Neuron (in vitro differentiated cells): ENCODE results near the gene SNTG2.

Experiments
- H2AFZ ChIP-seq: one replicate; pipeline ENCODE4 v1.6.1; 2013; ENCODE audit warnings: low read depth, mild to moderate bottlenecking, inconsistent platforms, low read length, moderate library complexity
- H3K27me3 ChIP-seq: one replicate; pipeline ENCODE4 v1.6.1; 2013; ENCODE audit warnings: low read length; ENCODE audit not compliant: insufficient read depth
- H3K36me3 ChIP-seq: one replicate; pipeline ENCODE4 v1.6.1; 2013; ENCODE audit warnings: low read length; ENCODE audit not compliant: insufficient read depth
- H3K4me1 ChIP-seq: one replicate; pipeline ENCODE4 v1.6.1; 2013; ENCODE audit warnings: low read length; ENCODE audit not compliant: insufficient read depth
- H3K4me3 ChIP-seq: 2 replicates; pipeline ENCODE4 v1.5.1; 2013; ENCODE audit warnings: mild to moderate bottlenecking, low read length, moderate library complexity
- H3K9me3 ChIP-seq: one replicate; pipeline ENCODE4 v1.6.1; 2013; ENCODE audit warnings: low read length

Gene SNTG2

DNA sequence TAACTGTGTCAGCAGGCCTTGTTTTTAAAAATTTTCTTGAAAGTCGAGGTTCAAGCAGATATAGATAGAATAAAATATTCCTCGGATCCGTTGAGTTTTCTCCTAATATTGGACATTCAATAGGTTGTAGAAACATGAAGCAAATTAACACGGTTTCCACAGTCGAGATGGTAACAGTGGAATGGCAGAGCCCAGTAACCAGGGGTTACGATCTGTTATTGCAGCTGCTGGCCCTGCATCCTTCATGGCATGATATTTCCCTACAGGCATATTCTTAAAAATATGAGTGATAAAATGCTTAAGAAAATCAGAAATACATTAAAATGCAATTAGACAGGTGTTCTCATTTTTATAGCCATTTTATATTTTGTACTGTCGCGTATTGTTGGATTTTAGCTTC, 117.6 kb downstream of the SNTG2 start:
- Histone ChIP-seq H2AFZ (no peak overlapping the region), H3K4me1 (no peaks in the 10 kb centered on the region), H3K27me3 (no peaks in the 10 kb centered on the region), H3K36me3 (no peaks in the 10 kb centered on the region), H3K9me3 (no peaks in the 10 kb centered on the region), H3K4me3 (no peak overlapping the region)

DNA sequence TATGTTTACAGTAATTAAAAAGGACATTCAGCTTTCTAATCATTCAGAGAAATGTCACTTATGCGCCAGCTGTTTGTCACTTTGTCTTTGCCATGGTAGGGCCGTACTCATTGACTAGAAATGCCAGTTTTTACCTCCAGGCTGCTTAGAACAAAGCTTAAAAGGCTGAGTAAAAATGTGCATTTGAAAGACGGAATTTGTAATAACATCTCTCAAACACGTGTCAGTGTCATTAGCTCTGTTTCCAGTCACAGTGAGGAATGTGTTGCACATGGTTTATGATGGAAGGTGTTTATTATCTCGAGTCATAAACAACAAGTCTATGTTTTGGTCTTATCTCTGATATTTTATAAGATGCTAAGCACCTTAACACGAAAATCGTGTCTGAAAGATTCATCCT, 118.2 kb downstream of the SNTG2 start:
- Histone ChIP-seq H3K27me3 (no peaks in the 10 kb centered on the region), H3K4me1 (no peaks in the 10 kb centered on the region), H2AFZ (no peak overlapping the region), H3K36me3 (no peaks in the 10 kb centered on the region), H3K9me3 (no peaks in the 10 kb centered on the region), H3K4me3 (no peak overlapping the region)

DNA sequence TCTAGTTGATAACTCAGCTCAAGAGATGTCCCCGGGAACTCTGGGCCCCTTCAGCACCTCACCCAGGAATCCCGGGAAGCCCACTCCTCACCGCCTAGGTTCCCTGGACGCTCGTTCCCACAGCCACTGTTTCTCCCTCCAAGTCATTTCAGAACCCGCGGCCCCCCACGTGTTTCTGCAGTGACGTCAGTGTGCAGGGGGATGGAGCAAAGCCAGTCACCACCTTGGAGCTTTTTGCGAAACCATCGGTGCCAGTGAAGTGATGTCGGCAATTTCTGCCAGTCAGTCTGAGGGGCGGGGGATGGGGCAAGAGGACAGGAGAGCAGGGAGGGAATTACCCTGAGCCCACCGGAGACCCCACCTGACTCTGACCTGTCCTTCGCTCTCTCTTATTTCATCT, 119.2 kb downstream of the SNTG2 start:
- Histone ChIP-seq H3K4me1 (no peaks in the 10 kb centered on the region), H3K9me3 (no peaks in the 10 kb centered on the region), H3K4me3 (no peak overlapping the region), H2AFZ (no peak overlapping the region), H3K36me3 (no peaks in the 10 kb centered on the region), H3K27me3 (no peaks in the 10 kb centered on the region)

DNA sequence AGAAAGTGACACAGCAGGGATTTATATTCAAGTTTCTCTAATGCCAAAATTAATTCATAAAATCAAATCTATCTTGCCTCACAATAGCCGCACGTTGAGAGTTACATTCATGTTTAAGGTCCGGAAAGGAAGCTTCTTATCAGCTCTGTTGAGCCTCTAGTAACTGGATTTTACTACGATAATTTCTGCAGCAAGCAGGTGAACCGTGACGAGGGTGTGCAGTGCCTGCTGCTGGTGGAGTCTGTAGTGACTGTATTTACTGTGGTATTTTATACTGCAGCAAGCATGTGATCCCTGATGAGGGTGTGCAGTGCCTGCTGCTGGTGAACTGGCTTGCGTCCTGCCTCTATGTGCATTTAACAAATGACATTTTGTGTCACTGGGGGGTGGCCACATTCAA, 120.0 kb downstream of the SNTG2 start:
- H2AFZ ChIP-seq, result no peak overlapping the region
- H3K4me3 ChIP-seq, result no peak overlapping the region
- no peaks in the 10 kb centered on the region for H3K36me3 ChIP-seq
- no peaks in the 10 kb centered on the region for H3K27me3 ChIP-seq
- no peaks in the 10 kb centered on the region for H3K4me1 ChIP-seq
- H3K9me3 ChIP-seq, result no peaks in the 10 kb centered on the region

DNA sequence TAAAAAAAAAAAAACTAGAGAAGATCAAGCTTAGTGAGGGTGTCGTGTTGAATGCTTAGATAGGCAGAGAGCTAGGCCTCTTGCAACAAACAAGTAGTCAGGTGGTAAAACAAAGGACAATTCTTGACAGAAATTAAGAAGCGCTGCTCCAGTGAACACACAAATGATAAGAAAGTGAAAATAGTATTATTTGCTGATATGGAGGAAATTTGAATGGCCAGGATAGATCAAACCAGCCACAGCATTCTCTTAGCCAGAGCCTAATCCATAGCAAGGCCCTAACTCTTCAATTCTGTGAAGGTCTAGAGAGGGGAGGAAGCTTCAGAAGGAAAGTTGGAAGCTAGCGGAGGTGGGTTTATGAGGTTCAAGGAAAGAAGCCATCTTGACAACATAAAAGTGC, 121.0 kb downstream of the SNTG2 start:
- H3K27me3 ChIP-seq, result no peaks in the 10 kb centered on the region
- no peak overlapping the region for H2AFZ ChIP-seq
- H3K4me3 ChIP-seq, result no peak overlapping the region
- no peaks in the 10 kb centered on the region for H3K4me1 ChIP-seq
- H3K36me3 ChIP-seq, result no peaks in the 10 kb centered on the region
- H3K9me3 ChIP-seq, result no peaks in the 10 kb centered on the region

DNA sequence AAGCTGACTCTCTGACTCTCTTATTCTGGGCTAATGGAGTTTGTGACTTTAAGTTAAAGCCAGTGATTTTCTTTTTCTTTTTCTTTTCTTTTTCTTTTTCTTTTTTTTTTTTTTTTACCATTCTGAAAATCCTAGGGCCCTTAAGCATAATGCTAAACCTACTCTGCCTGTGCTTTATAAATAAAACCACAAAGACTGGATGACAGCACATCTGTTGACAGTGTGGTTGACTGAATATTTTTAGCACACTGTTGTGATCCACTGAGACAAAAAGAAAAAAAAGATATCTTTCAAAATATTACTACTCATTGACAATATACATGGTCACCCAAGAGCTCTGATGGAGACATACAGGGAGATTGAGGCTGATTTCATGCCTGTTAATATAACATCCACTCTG, 121.6 kb downstream of the SNTG2 start:
- Histone ChIP-seq H3K27me3 (no peaks in the 10 kb centered on the region), H3K36me3 (no peaks in the 10 kb centered on the region), H3K9me3 (no peaks in the 10 kb centered on the region), H2AFZ (no peak overlapping the region), H3K4me3 (no peak overlapping the region), H3K4me1 (no peaks in the 10 kb centered on the region)

DNA sequence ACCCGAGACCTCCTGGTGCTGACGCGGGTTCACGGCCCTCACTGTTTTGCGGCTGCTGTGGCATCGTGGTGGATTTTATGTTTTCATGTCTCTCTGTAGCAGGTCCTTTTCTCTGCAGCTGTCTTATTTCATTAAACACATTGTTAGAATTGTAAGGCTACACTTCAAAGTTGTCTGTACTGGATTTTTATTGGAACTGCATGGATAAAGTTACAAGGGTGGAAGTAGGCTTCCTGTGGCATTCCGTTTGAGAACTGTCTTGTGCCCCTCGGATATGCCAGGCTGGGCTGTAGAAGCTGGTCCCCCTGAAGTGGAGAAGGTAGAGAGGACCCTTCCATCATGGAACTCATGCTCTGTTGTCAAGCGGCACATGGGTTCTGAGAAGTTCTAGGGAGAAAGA, 127.3 kb downstream of the SNTG2 start:
- no peak overlapping the region for H2AFZ ChIP-seq
- no peaks in the 10 kb centered on the region for H3K9me3 ChIP-seq
- no peaks in the 10 kb centered on the region for H3K36me3 ChIP-seq
- no peaks in the 10 kb centered on the region for H3K27me3 ChIP-seq
- H3K4me1 ChIP-seq, result no peaks in the 10 kb centered on the region
- H3K4me3 ChIP-seq, result no peak overlapping the region

DNA sequence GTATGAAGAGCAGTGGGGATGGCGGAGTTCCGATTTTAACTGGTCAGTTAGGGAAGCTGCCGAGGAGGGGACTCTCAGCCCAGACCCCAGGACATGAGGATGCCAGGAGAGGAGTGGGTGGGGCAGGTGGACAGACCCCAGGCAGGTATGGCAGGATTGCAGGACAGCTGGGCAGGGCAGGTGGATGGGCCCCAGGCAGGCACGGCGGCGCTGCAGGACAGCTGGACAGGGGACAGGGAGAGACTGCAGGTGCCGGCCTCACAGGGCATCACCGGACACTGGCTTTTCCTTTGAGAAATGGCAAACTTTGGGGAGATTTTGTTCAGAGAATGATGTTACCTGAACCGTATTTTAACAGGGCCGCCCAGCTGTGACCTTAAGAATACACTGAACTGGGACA, 127.7 kb downstream of the SNTG2 start:
- Histone ChIP-seq H3K27me3 (no peaks in the 10 kb centered on the region), H3K4me1 (no peaks in the 10 kb centered on the region), H2AFZ (no peak overlapping the region), H3K36me3 (no peaks in the 10 kb centered on the region), H3K9me3 (no peaks in the 10 kb centered on the region), H3K4me3 (no peak overlapping the region)

DNA sequence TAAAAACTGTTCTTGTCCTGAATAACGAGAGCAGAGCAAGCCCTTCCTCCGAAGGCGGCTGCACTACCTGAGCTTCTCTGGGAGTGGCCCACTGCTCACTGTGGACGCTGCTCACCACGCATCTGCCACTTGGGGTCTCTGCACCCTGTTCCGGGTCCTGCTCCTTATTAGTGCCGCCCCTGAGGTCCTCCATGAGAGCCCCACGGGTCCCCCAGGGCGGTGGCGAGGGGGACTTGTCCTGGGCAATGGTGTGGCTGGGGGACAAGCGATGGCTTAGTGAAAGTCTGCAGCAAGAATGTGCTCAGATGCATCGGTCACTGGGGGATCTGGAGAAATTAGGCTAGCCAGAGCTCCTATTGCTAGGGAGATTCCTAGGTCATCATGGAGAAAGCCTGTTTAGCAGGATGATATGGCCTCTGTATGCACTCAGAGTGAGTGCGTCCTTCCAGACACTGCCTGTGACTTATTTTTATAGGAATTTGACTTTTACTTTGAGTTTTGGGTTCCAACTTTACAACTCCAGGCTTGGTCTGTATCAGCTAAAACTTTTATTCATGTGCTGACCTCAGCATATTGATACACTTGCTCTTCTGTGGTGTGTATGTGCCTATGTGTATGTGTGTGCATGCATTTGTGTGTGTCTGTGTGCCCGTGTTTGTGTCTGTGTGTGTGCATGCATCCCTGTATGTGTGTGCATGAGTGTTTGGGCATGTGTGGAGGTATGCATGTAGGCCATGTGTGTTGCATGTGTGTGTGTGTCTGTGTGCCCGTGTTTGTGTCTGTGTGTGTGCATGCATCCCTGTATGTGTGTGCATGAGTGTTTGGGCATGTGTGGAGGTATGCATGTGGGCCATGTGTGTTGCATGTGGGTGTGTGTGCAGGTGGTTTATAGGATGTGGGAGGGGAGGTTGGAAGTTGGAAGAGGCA, 129.5 kb downstream of the SNTG2 start:
- Histone ChIP-seq H3K27me3 (no peaks in the 10 kb centered on the region), H3K4me3 (no peak overlapping the region), H2AFZ (no peak overlapping the region), H3K4me1 (no peaks in the 10 kb centered on the region), H3K36me3 (no peaks in the 10 kb centered on the region), H3K9me3 (no peaks in the 10 kb centered on the region)

DNA sequence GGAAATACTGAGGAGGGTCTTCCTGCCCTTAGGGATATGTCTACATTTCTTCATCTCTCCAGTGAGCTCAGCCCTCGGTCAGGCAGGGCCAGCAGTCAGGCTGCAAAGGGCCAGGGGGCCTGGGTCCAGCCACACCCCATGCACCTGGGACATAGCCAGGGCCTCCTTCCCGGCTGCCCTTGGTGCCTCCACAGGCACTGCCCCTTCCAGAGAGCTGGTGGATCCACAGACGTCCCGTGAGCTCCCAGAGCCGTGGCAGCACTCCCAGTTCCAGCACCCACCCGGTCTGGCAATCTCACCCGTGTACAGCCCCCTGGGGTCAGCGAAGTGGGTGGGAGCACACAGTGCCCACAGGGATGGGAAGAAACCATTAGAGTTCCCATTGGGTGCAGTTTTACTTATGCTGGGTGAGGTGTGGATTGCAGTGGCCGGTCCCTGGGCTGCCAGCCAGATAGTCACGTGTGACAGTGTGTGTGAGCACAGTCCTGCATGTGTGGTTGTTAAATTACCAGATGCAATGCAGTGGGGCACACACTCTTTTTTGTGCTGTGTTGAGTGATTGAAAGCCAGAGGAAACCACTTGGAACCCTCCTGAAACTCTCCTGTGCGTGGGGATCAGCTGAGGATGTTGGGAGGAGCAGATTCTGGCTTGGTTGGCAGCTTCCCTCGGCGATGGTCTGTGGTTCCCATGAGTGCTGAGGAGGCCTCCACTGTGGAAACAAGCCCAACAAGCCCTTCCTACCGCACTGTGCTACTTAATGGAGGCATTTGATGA, 131.0 kb downstream of the SNTG2 start:
- Histone ChIP-seq H3K9me3 (no peaks in the 10 kb centered on the region), H3K4me1 (no peaks in the 10 kb centered on the region), H2AFZ (no peak overlapping the region)

DNA sequence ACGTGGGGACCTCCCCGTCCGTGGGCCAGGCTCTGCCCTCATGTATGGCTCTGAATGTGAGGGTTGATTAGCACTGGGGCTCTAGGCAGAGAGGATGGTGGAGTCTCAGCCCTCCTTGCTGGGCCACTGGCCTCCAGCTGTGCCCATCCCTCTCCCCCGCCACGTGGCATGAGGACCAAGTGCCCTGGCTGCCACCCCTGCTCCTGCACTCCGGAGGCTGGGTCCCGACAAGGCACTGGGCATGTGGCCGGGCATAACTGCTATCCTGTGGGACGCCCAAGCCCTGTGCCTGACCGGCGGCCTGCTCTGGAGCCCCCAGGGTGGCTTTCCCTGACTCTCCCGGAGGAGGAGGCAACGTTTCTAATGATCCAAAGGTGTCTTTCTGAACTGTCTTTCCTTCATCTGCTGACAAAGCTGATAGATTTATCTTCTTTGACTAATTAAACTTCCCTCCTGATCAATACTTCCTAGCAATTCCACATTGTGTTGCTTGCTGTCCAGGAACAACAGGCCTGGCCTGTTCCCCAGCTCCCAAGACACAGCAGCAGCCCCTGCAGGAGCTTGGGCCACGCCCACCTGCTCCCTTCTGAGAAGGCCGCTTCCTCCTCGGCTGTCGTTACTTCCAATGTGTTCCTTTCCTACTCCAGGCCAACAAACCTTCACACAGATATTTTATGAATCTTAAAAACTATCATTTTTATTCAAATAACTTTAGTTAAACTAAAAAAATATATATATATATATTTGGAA, 132.0 kb downstream of the SNTG2 start:
- Histone ChIP-seq H3K9me3 (no peaks in the 10 kb centered on the region), H2AFZ (no peak overlapping the region), H3K27me3 (no peaks in the 10 kb centered on the region), H3K4me1 (no peaks in the 10 kb centered on the region), H3K4me3 (no peak overlapping the region), H3K36me3 (no peaks in the 10 kb centered on the region)

More for the DNA sequence above, 131.0 kb downstream of the SNTG2 start:
- Histone ChIP-seq H3K36me3 (no peaks in the 10 kb centered on the region), H3K27me3 (no peaks in the 10 kb centered on the region), H3K4me3 (no peak overlapping the region)

DNA sequence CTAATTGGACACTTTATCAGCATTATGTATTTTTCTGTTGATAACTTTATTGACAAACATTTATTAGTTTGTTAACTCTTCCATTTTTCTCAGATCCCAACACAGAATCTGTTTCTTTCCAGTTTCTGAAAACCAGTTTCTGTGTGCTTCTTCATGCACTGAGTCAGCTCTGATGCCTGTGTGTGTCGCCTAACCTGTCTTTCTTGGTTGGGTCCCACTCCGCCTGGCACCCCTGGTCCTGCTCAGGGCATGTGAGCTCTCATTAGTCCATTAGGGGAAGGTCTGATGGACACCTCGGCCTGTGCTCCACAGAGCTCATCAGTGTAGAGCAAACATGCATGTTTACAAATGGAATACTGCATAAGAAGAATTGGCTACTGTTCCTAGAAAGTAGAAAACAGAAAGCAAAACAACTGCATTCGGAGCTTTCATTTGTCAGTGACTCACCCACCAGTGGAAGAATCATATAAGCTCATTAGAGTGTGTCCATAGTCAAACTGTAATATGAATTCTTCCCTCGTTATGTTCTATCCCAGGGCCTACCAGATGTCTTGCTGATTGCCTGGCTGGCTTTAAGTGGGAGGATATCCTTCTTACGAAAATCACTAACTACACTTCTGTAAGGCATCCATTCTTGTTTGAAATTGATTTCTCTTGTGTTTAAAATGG, 137.7 kb downstream of the SNTG2 start:
- no peak overlapping the region for H2AFZ ChIP-seq
- H3K27me3 ChIP-seq, result no peaks in the 10 kb centered on the region
- H3K4me3 ChIP-seq, result no peak overlapping the region
- H3K9me3 ChIP-seq, result no peaks in the 10 kb centered on the region
- H3K36me3 ChIP-seq, result no peaks in the 10 kb centered on the region
- no peaks in the 10 kb centered on the region for H3K4me1 ChIP-seq
